Common myeloid progenitor, CD34-positive (primary cell): ENCODE measurements around the gene SLC39A9.

Experiments
- CTCF ChIA-PET: fragments of 350-600 bp; sonication (Branson Sonifier 250); formaldehyde crosslinking; loops from one replicate; lab custom pipeline; 2021; ENCODE audit warnings: antibody characterized with exemption; lab: Charles Lee
- POLR2A ChIA-PET: fragments of 350-600 bp; sonication (Branson Sonifier 250); formaldehyde crosslinking; loops from one replicate; lab custom pipeline; 2021; ENCODE audit warnings: antibody characterized with exemption; lab: Charles Lee
- DNase-seq, 3 donors: peaks; one replicate each; pipeline versions ENCODE4 v3.0.0 to v3.0.0-alpha.2; 2013
- H3K27ac ChIP-seq, 2 experiments: 1 replicate in 1 of 2; 2 replicates in 1 of 2; pipeline ENCODE4 v1.7.0; 2013; ENCODE audit warnings: inconsistent platforms in 2 of 2, low read length in 2 of 2, mild to moderate bottlenecking in 2 of 2, low read depth in 1 of 2, moderate library complexity in 1 of 2; ENCODE audit not compliant: severe bottlenecking in 2 of 2, insufficient read depth in 1 of 2, poor library complexity in 1 of 2
- H3K27me3 ChIP-seq, 5 experiments: replicated peaks in 2 of 5; 1 replicate in 3 of 5; 2 replicates in 2 of 5; pipeline versions ENCODE4 v1.6.1 to v1.7.0; 2013; ENCODE audit warnings: low read length in 4 of 5, mild to moderate bottlenecking in 2 of 5, moderate library complexity in 2 of 5, inconsistent platforms in 1 of 5; ENCODE audit not compliant: insufficient read depth in 5 of 5, control insufficient read depth in 4 of 5
- H3K36me3 ChIP-seq, 4 experiments: 1 replicate in 2 of 4; 2 replicates in 2 of 4; pipeline versions ENCODE4 v1.6.1 to v1.7.0; 2013; ENCODE audit warnings: low read length in 3 of 4, control low read depth in 1 of 4, mild to moderate bottlenecking in 1 of 4; ENCODE audit not compliant: control insufficient read depth in 4 of 4, insufficient read depth in 4 of 4
- H3K4me1 ChIP-seq, 4 experiments: 1 replicate in 3 of 4; 2 replicates in 1 of 4; pipeline versions ENCODE4 v1.6.1 to v1.7.1; 2013; ENCODE audit warnings: low read length in 3 of 4, mild to moderate bottlenecking in 3 of 4, control low read depth in 1 of 4, inconsistent platforms in 1 of 4, moderate library complexity in 1 of 4; ENCODE audit not compliant: control insufficient read depth in 4 of 4, insufficient read depth in 4 of 4; ENCODE audit errors: control extremely low read depth in 1 of 4
- H3K4me3 ChIP-seq, 7 experiments: 1 replicate in 4 of 7; 2 replicates in 3 of 7; pipeline versions ENCODE4 v1.5.1 to v1.7.0; 2013; ENCODE audit warnings: mild to moderate bottlenecking in 7 of 7, low read length in 6 of 7, moderate library complexity in 6 of 7, inconsistent platforms in 2 of 7, low read depth in 2 of 7, control low read depth in 1 of 7; ENCODE audit not compliant: insufficient read depth in 4 of 7, control insufficient read depth in 1 of 7; ENCODE audit errors: extremely low read depth in 1 of 7
- H3K9me3 ChIP-seq, 5 experiments: 1 replicate in 4 of 5; 2 replicates in 1 of 5; pipeline versions ENCODE4 v1.6.1 to v1.7.1; 2013; ENCODE audit warnings: low read length in 4 of 5, mild to moderate bottlenecking in 2 of 5, inconsistent platforms in 1 of 5, low read depth in 1 of 5, moderate library complexity in 1 of 5; ENCODE audit not compliant: control insufficient read depth in 4 of 5, insufficient read depth in 2 of 5; ENCODE audit errors: control extremely low read depth in 1 of 5
- WGBS: methylation state at CpG from one replicate; pipeline ENCODE4 v1.1.5; 2013; ENCODE audit not compliant: insufficient coverage; 5-methylcytosine and 5-hydroxymethylcytosine counted together

SLC39A9 gene

GRCh38 chr14:69501423-69501838 is 102.9 kb downstream of the SLC39A9 start:
- no peak overlapping the region for H3K27ac ChIP-seq
- peaks cover 0 to 13% (median 0%) of the 10 kb centered on the region in 5 experiments for H3K27me3 ChIP-seq
- H3K9me3 ChIP-seq = no peaks in the 10 kb centered on the region
- DNase-seq = no peak
- WGBS = 93% methylated on average over 2 of the region's 4 CpGs
- no peaks in the 10 kb centered on the region for H3K4me1 ChIP-seq
- H3K4me3 ChIP-seq = no peak overlapping the region
- ChIA-PET POLR2A (no interaction called here), CTCF (interaction anchor here (1.1 to 1.4 kb wide), 2 partner anchors 9 to 72 kb away, joined by 3 to 4 read pairs; no protein-coding TSS in a partner anchor)
- H3K36me3 ChIP-seq = no peaks in the 10 kb centered on the region

DNA sequence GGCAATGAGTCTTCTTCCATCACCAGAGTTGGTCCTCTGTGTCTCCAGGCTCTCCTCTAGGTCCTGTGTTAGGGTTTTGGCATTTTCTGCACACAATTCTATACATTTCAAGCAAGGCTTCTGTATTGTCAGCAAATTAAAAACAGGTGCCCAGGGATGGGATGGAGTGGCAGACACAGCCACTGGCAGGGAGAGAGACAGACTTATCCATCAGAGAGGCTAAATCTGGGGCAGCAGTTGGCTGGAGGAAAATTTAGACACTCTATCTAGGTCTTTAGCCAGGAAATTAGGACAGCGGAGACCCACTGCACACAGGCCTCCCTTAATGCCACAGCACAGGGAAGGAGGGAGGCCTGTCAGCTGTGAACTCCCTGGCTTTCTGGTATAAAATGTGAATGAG is 106.3 kb downstream of the SLC39A9 start:
- ChIA-PET POLR2A (no interaction called here), CTCF (interaction anchor here (1.0 to 1.3 kb wide), 2 partner anchors 11 to 224 kb away, joined by 3 read pairs; no protein-coding TSS in a partner anchor)
- Histone ChIP-seq H3K4me3 (no peak overlapping the region), H3K27me3 (peaks cover 0 to 13% (median 2%) of the 10 kb centered on the region in 5 experiments), H3K9me3 (no peaks in the 10 kb centered on the region), H3K27ac (no peak overlapping the region), H3K36me3 (no peaks in the 10 kb centered on the region), H3K4me1 (no peaks in the 10 kb centered on the region)
- WGBS = 100% methylated on average over 1 of the region's 1 CpG
- no peak for DNase-seq

- H3K4me3 ChIP-seq = no peak overlapping the region
- WGBS = 90% methylated on average over 8 of the region's 8 CpGs
- DNase-seq = no peak
- H3K9me3 ChIP-seq = no peaks in the 10 kb centered on the region
- H3K27me3 ChIP-seq = peaks cover 0 to 8% (median 2%) of the 10 kb centered on the region in 5 experiments
- H3K36me3 ChIP-seq = no peaks in the 10 kb centered on the region
- POLR2A ChIA-PET = no interaction called here
- no peaks in the 10 kb centered on the region for H3K4me1 ChIP-seq
- H3K27ac ChIP-seq = no peak overlapping the region
- CTCF ChIA-PET = interaction anchor here (0.6 to 1.0 kb wide), 3 partner anchors 14 to 70 kb away, joined by 3 to 4 read pairs (median 3); no protein-coding TSS in a partner anchor
Measured at GRCh38 chr14:69505338-69506240, 107.1 kb downstream of the SLC39A9 start.

- DNase-seq = no peak
- WGBS = 86% methylated on average over 1 of the region's 1 CpG
- Histone ChIP-seq H3K9me3 (no peaks in the 10 kb centered on the region), H3K36me3 (no peaks in the 10 kb centered on the region), H3K4me3 (no peak overlapping the region), H3K4me1 (no peaks in the 10 kb centered on the region), H3K27ac (no peak overlapping the region), H3K27me3 (peaks cover 0 to 8% (median 2%) of the 10 kb centered on the region in 5 experiments)
- ChIA-PET CTCF (interaction anchor here (0.6 to 1.0 kb wide), 3 partner anchors 14 to 69 kb away, joined by 3 to 4 read pairs (median 3); no protein-coding TSS in a partner anchor), POLR2A (no interaction called here)
Measured at GRCh38 chr14:69506241-69506595, 107.7 kb downstream of the SLC39A9 start.
